ENCODE results near the gene HSPA1A. TPM values are rescaled to one million over a fixed set of nuclear protein-coding genes. Genes with fewer than 3 reads are reported as not detected.
A peak's percentile ranks its signal among the peaks of the same experiment; 100 is the strongest.

HSPA1A gene
- total and polyA plus RNA-seq, 9 of the 15 experiments (the other 6 are each of a cell fraction or from before 2014, with no cell fraction given), result 2.2 to 273 (median 107) TPM

DNA sequence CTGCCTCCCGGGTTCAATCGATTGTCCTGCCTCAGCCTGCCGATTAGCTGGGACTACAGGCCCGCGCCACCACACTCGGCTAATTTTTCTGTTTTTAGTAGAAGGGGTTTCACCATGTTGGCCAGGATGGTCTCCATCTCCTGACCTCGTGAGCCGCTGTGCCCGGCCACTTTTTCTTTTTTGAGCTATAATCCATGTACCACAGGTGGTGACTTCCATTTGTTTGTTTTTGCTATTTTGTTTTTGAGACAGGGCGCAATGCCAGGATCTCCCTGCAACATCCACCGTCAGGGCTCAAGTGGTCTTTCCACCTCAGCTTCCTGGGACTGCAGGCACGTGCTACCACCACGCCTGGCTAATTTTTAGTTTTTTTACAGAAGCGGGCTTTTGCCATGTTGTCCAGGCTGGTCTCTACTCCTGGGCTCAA is 20.7 kb downstream of the HSPA1A start (continued):
- TF ChIP-seq CEBPZ (IDR thresholded peaks at IDR 0.05; ENCODE audit: borderline replicate concordance, low read depth, low read length) (0 out of 2 replicates have a peak, but pooled peaks have one; percentile 29), CBX8 (IDR thresholded peaks at IDR 0.05; ENCODE audit: borderline replicate concordance, extremely low read depth, low read depth, low read length, poor library complexity, severe bottlenecking) (no peak), ZNF764 (CRISPR knock-in tag; IDR thresholded peaks at IDR 0.05; ENCODE audit: low read depth) (0 out of 2 replicates have a peak, but pooled peaks have one; percentile 35), LARP7 (IDR thresholded peaks at IDR 0.05) (peak; percentile 3; the same call in 1 of the 2 replicates), E2F4 (CRISPR knock-in tag; IDR thresholded peaks at IDR 0.05; ENCODE audit: low read depth) (peak; percentile 52; the same call in 1 of the 2 replicates), NELFE (IDR thresholded peaks at IDR 0.05; ENCODE audit: insufficient read depth, insufficient read length) (no peak), PHF8 (IDR thresholded peaks at IDR 0.05; ENCODE audit: borderline replicate concordance, low read length) (0 out of 2 replicates have a peak, but pooled peaks have one; percentile 19), EGR1 (conservative IDR thresholded peaks at IDR 0.05) (no peak), TAL1 (IDR thresholded peaks at IDR 0.05) (peak; percentile 4; the same call in 1 of the 2 replicates), ZNF766 (CRISPR knock-in tag; conservative IDR thresholded peaks at IDR 0.05) (no peak), L3MBTL2 (IDR thresholded peaks at IDR 0.05) (peak; percentile 38; the same call in 1 of the 2 replicates), PHB2 (IDR thresholded peaks at IDR 0.05; ENCODE audit: low read depth) (0 out of 2 replicates have a peak, but pooled peaks have one; percentile 33), POLR2G (IDR thresholded peaks at IDR 0.05; ENCODE audit: low read depth, low read length) (peak; percentile 50; the same call in 1 of the 2 replicates), KLF13 (tag; IDR thresholded peaks at IDR 0.05; ENCODE audit: borderline replicate concordance, low read depth) (0 out of 2 replicates have a peak, but pooled peaks have one; percentile 44), TAF9B (IDR thresholded peaks at IDR 0.05; ENCODE audit: partially characterized antibody) (no peak), BRCA1 (IDR thresholded peaks at IDR 0.05) (no peak), BRCA1 (CRISPR knock-in tag; IDR thresholded peaks at IDR 0.05) (no peak)
- TF ChIP-seq, protein P1, sequence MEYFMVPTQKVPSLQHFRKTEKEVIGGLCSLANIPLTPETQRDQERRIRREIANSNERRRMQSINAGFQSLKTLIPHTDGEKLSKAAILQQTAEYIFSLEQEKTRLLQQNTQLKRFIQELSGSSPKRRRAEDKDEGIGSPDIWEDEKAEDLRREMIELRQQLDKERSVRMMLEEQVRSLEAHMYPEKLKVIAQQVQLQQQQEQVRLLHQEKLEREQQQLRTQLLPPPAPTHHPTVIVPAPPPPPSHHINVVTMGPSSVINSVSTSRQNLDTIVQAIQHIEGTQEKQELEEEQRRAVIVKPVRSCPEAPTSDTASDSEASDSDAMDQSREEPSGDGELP (CRISPR knock-in tag; IDR thresholded peaks at IDR 0.05; ENCODE audit: borderline replicate concordance), result peak; percentile 48; the same call in 1 of the 2 replicates
- TF ChIP-seq, protein P2, sequence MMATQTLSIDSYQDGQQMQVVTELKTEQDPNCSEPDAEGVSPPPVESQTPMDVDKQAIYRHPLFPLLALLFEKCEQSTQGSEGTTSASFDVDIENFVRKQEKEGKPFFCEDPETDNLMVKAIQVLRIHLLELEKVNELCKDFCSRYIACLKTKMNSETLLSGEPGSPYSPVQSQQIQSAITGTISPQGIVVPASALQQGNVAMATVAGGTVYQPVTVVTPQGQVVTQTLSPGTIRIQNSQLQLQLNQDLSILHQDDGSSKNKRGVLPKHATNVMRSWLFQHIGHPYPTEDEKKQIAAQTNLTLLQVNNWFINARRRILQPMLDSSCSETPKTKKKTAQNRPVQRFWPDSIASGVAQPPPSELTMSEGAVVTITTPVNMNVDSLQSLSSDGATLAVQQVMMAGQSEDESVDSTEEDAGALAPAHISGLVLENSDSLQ (IDR thresholded peaks at IDR 0.05), result no peak
- TF ChIP-seq, protein P3, sequence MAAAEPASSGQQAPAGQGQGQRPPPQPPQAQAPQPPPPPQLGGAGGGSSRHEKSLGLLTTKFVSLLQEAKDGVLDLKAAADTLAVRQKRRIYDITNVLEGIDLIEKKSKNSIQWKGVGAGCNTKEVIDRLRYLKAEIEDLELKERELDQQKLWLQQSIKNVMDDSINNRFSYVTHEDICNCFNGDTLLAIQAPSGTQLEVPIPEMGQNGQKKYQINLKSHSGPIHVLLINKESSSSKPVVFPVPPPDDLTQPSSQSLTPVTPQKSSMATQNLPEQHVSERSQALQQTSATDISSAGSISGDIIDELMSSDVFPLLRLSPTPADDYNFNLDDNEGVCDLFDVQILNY (CRISPR knock-in tag; IDR thresholded peaks at IDR 0.05), result no peak
